ENCODE measurements around the gene ZCCHC13. TPM values are rescaled to one million over a fixed set of nuclear protein-coding genes. Genes with fewer than 3 reads are reported as not detected.

Gene ZCCHC13
- total and polyA plus RNA-seq, 9 of the 15 experiments (the other 6 are each of a cell fraction or from before 2014, with no cell fraction given): not detected

DNA sequence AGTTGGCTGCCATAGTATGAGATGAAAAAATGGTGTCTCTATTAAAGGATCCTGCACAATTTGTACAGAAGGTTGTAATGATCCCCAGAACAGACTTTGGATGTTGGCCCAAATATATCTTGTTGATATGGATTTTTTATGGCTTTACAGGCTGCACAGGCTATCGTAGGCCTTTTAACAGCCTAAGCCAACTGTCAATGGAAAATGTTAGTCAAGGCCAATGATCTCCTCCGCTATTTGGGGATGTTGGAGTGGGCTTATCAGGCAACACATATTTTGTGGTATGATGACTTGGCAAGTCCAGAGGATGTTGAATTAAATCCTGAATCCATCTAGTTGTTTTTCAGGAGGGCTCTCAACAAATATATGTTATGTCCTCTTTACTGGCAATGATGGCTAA is 42.1 kb downstream of the ZCCHC13 start (continued):
- TF ChIP-seq ESRRA (IDR thresholded peaks at IDR 0.05; ENCODE audit: borderline replicate concordance, low read depth) (no peak), TAL1 (IDR thresholded peaks at IDR 0.05) (peak; percentile 56), ZNF551 (CRISPR knock-in tag; IDR thresholded peaks at IDR 0.05) (no peak), CBFA2T2 (conservative IDR thresholded peaks at IDR 0.05) (peak; percentile 27), FOSL1 (tag; conservative IDR thresholded peaks at IDR 0.05) (peak; percentile 66), TEAD4 (IDR thresholded peaks at IDR 0.05; ENCODE audit: low read length) (peak; percentile 58; the same call in 1 of the 2 replicates), TEAD4 (CRISPR knock-in tag; IDR thresholded peaks at IDR 0.05; ENCODE audit: borderline replicate concordance) (no peak), JUND (IDR thresholded peaks at IDR 0.05; ENCODE audit: borderline replicate concordance, low read depth, low read length) (peak; percentile 76), JUND (tag; IDR thresholded peaks at IDR 0.05; ENCODE audit: borderline replicate concordance, low read depth, low read length) (peak; percentile 88; the same call in 2 of the 3 replicates), CCNT2 (IDR thresholded peaks at IDR 0.05; ENCODE audit: borderline replicate concordance, extremely low read depth, insufficient read length, low read depth, low read length) (no peak), COPS2 (conservative IDR thresholded peaks at IDR 0.05) (no peak), RNF2 (IDR thresholded peaks at IDR 0.05) (no peak), RCOR1 (IDR thresholded peaks at IDR 0.05; ENCODE audit: borderline replicate concordance in 1 of 2, low read depth in 2 of 2, low read length in 2 of 2) (no peak), TBP (optimal IDR thresholded peaks at IDR 0.05; ENCODE audit: low read depth, low read length) (no peak), SIN3B (IDR thresholded peaks at IDR 0.05; ENCODE audit: low read depth) (no peak), ZNF23 (CRISPR knock-in tag; IDR thresholded peaks at IDR 0.05) (no peak), CEBPG (CRISPR knock-in tag; IDR thresholded peaks at IDR 0.05) (no peak), CEBPG (tag; conservative IDR thresholded peaks at IDR 0.05 in 1 of 2, IDR thresholded peaks at IDR 0.05 in 1 of 2) (no peak), HNRNPL (IDR thresholded peaks at IDR 0.05; ENCODE audit: low read depth, low read length) (no peak), FOXK1 (CRISPR knock-in tag; IDR thresholded peaks at IDR 0.05; ENCODE audit: borderline replicate concordance) (no peak), CBX2 (IDR thresholded peaks at IDR 0.05; ENCODE audit: insufficient read depth, low read length, poor library complexity, severe bottlenecking) (no peak)
- TF ChIP-seq, protein P1, sequence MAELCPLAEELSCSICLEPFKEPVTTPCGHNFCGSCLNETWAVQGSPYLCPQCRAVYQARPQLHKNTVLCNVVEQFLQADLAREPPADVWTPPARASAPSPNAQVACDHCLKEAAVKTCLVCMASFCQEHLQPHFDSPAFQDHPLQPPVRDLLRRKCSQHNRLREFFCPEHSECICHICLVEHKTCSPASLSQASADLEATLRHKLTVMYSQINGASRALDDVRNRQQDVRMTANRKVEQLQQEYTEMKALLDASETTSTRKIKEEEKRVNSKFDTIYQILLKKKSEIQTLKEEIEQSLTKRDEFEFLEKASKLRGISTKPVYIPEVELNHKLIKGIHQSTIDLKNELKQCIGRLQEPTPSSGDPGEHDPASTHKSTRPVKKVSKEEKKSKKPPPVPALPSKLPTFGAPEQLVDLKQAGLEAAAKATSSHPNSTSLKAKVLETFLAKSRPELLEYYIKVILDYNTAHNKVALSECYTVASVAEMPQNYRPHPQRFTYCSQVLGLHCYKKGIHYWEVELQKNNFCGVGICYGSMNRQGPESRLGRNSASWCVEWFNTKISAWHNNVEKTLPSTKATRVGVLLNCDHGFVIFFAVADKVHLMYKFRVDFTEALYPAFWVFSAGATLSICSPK (IDR thresholded peaks at IDR 0.05; ENCODE audit: borderline replicate concordance): no peak
- TF ChIP-seq, protein P2, sequence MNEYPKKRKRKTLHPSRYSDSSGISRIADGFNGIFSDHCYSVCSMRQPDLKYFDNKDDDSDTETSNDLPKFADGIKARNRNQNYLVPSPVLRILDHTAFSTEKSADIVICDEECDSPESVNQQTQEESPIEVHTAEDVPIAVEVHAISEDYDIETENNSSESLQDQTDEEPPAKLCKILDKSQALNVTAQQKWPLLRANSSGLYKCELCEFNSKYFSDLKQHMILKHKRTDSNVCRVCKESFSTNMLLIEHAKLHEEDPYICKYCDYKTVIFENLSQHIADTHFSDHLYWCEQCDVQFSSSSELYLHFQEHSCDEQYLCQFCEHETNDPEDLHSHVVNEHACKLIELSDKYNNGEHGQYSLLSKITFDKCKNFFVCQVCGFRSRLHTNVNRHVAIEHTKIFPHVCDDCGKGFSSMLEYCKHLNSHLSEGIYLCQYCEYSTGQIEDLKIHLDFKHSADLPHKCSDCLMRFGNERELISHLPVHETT (CRISPR knock-in tag; conservative IDR thresholded peaks at IDR 0.05 in 1 of 2, IDR thresholded peaks at IDR 0.05 in 1 of 2): no peak
- TF ChIP-seq, protein P3, sequence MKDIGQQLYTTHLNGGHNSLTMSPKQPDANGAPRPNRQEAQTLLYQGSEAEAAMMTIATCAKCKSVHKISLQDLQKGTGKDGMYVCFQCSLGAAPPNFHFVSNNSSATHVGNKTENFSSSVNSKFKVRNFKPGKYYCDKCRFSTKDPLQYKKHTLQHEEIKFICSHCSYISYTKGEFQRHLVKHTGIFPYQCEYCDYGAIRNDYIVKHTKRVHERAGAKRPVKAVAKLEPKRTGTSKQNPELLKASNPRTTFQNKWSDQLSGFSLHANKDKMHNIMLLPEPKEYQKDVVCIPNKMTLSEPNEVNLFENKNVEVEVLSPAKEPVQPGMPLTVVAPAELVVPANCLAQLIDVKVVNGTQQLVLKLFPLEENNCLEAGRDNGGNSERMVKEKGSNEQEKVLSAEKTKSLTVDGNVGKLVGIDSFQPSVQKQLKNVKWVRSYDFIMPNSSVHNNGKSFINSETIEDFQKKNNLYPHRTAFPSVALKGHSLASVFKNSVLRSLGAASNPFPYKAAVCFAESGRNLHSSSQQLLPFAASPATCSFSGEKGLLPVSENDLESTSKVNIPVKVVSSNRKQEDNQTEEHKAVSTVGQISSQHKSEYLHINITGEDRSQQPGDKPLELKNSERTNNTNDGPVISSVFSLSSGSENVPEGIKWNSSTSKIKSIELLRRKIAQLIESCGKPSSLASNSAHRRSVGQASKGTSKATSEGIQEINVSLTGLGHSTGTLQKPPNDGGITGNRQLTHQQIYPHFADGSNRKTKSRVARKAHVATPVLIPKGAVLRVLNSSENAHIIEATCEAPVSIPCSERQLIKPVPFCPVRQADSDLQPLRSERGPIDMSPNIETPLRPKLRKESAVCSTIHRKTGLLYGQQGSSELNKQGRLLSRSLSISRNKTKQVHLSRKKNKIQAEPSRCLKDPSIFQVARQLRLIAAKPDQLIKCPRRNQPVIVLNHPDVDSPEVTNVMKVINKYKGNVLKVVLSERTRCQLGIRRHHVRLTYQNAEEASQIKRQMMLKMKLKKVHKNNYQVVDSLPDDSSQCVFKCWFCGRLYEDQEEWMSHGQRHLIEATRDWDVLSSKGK (CRISPR knock-in tag; IDR thresholded peaks at IDR 0.05): no peak

Measured in K562 (cell line).